ENCODE results near the gene KCP. TPM values are rescaled to one million over a fixed set of nuclear protein-coding genes. Genes with fewer than 3 reads are reported as not detected.

KCP gene
- polyA plus RNA-seq, 1 donor from 2014 or later = 0.31 TPM

- no peaks in the 10 kb centered on the region for H3K27me3 ChIP-seq (ENCODE audit: insufficient read depth, low read depth, low read length)
- TF ChIP-seq POLR2AphosphoS5 (IDR thresholded peaks at IDR 0.05) (no peak), EP300 (conservative IDR thresholded peaks at IDR 0.05; ENCODE audit: poor library complexity, severe bottlenecking) (no peak), EZH2 (IDR thresholded peaks at IDR 0.05; ENCODE audit: borderline replicate concordance, insufficient read depth, low read length, poor library complexity, severe bottlenecking) (no peak), CTCF (IDR thresholded peaks at IDR 0.05; ENCODE audit: poor library complexity, severe bottlenecking) (no peak), TAF1 (IDR thresholded peaks at IDR 0.05; ENCODE audit: low read depth) (no peak), RAD21 (conservative IDR thresholded peaks at IDR 0.05) (no peak), SMC3 (conservative IDR thresholded peaks at IDR 0.05; ENCODE audit: poor library complexity) (no peak), MXI1 (conservative IDR thresholded peaks at IDR 0.05; ENCODE audit: poor library complexity, severe bottlenecking) (no peak)
- TF ChIP-seq, protein P1, sequence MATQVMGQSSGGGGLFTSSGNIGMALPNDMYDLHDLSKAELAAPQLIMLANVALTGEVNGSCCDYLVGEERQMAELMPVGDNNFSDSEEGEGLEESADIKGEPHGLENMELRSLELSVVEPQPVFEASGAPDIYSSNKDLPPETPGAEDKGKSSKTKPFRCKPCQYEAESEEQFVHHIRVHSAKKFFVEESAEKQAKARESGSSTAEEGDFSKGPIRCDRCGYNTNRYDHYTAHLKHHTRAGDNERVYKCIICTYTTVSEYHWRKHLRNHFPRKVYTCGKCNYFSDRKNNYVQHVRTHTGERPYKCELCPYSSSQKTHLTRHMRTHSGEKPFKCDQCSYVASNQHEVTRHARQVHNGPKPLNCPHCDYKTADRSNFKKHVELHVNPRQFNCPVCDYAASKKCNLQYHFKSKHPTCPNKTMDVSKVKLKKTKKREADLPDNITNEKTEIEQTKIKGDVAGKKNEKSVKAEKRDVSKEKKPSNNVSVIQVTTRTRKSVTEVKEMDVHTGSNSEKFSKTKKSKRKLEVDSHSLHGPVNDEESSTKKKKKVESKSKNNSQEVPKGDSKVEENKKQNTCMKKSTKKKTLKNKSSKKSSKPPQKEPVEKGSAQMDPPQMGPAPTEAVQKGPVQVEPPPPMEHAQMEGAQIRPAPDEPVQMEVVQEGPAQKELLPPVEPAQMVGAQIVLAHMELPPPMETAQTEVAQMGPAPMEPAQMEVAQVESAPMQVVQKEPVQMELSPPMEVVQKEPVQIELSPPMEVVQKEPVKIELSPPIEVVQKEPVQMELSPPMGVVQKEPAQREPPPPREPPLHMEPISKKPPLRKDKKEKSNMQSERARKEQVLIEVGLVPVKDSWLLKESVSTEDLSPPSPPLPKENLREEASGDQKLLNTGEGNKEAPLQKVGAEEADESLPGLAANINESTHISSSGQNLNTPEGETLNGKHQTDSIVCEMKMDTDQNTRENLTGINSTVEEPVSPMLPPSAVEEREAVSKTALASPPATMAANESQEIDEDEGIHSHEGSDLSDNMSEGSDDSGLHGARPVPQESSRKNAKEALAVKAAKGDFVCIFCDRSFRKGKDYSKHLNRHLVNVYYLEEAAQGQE (IDR thresholded peaks at IDR 0.05; ENCODE audit: borderline replicate concordance) = no peak
- no peak overlapping the region for H3K27ac ChIP-seq (ENCODE audit: low read length)
- H3K9me2 ChIP-seq (ENCODE audit: insufficient read depth, low read length) = no peaks in the 10 kb centered on the region
- H3K36me3 ChIP-seq (ENCODE audit: insufficient read depth, low read length) = no peaks in the 10 kb centered on the region
- H4K20me1 ChIP-seq (ENCODE audit: insufficient read depth) = no peaks in the 10 kb centered on the region
- no peaks in the 10 kb centered on the region for H3F3A ChIP-seq (ENCODE audit: insufficient read depth, low read length, poor library complexity, severe bottlenecking)
- H3K4me3 ChIP-seq (ENCODE audit: low read length) = no peak overlapping the region
- H3K79me2 ChIP-seq (replicated peaks; ENCODE audit: insufficient read depth, low read length) = no peaks in the 10 kb centered on the region
- no peak overlapping the region for H3K4me2 ChIP-seq (ENCODE audit: low read length)
- H2AFZ ChIP-seq (ENCODE audit: low read depth, low read length) = no peak overlapping the region
- no peak overlapping the region for H3K9ac ChIP-seq (ENCODE audit: low read length)
- no peaks in the 10 kb centered on the region for H3K9me3 ChIP-seq (ENCODE audit: low read length)
These were observed 71.4 kb downstream of the KCP start for GRCh38 chr7:128838981-128839731.

DNA sequence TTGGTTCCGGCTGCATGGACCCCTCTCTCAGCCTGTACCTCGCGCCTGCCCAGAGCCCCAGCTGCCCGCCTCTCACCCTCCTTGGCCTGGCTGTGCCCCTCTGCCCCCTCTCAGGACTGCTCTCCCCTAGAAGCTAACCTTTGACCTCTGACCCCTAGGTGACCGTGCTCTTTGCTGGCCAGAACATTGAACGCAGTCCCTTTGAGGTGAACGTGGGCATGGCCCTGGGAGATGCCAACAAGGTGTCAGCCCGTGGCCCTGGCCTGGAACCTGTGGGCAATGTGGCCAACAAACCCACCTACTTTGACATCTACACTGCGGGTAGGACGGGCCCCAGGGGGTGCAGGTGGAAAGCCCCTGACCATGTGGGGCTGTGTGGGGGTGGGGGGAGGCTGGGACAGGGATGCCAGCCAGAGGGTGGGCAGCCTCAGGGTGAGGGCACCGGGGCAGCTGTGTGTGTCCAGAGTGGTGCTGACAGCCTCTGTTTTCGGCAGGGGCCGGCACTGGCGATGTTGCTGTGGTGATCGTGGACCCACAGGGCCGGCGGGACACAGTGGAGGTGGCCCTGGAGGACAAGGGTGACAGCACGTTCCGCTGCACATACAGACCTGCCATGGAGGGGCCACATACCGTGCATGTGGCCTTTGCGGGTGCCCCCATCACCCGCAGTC is 72.3 kb downstream of the KCP start:
- H3K4me2 ChIP-seq (ENCODE audit: low read length) = no peak overlapping the region
- no peaks in the 10 kb centered on the region for H4K20me1 ChIP-seq (ENCODE audit: insufficient read depth)
- H3K9me2 ChIP-seq (ENCODE audit: insufficient read depth, low read length) = no peaks in the 10 kb centered on the region
- H3K9ac ChIP-seq (ENCODE audit: low read length) = no peak overlapping the region
- H2AFZ ChIP-seq (ENCODE audit: low read depth, low read length) = no peak overlapping the region
- H3K36me3 ChIP-seq (ENCODE audit: insufficient read depth, low read length) = no peaks in the 10 kb centered on the region
- no peaks in the 10 kb centered on the region for H3K9me3 ChIP-seq (ENCODE audit: low read length)
- H3K27ac ChIP-seq (ENCODE audit: low read length) = no peak overlapping the region
- no peaks in the 10 kb centered on the region for H3K79me2 ChIP-seq (replicated peaks; ENCODE audit: insufficient read depth, low read length)
- H3K27me3 ChIP-seq (ENCODE audit: insufficient read depth, low read depth, low read length) = no peaks in the 10 kb centered on the region
- no peak overlapping the region for H3K4me3 ChIP-seq (ENCODE audit: low read length)
- H3F3A ChIP-seq (ENCODE audit: insufficient read depth, low read length, poor library complexity, severe bottlenecking) = no peaks in the 10 kb centered on the region
- TF ChIP-seq EZH2 (IDR thresholded peaks at IDR 0.05; ENCODE audit: borderline replicate concordance, insufficient read depth, low read length, poor library complexity, severe bottlenecking) (no peak), MXI1 (conservative IDR thresholded peaks at IDR 0.05; ENCODE audit: poor library complexity, severe bottlenecking) (no peak), POLR2AphosphoS5 (IDR thresholded peaks at IDR 0.05) (no peak), SMC3 (conservative IDR thresholded peaks at IDR 0.05; ENCODE audit: poor library complexity) (no peak), CTCF (IDR thresholded peaks at IDR 0.05; ENCODE audit: poor library complexity, severe bottlenecking) (no peak), RAD21 (conservative IDR thresholded peaks at IDR 0.05) (no peak), EP300 (conservative IDR thresholded peaks at IDR 0.05; ENCODE audit: poor library complexity, severe bottlenecking) (no peak)
- TF ChIP-seq, protein P1 (IDR thresholded peaks at IDR 0.05; ENCODE audit: borderline replicate concordance) = no peak
